ENCODE measurements around the gene ABCA12.

ABCA12 gene

DNA sequence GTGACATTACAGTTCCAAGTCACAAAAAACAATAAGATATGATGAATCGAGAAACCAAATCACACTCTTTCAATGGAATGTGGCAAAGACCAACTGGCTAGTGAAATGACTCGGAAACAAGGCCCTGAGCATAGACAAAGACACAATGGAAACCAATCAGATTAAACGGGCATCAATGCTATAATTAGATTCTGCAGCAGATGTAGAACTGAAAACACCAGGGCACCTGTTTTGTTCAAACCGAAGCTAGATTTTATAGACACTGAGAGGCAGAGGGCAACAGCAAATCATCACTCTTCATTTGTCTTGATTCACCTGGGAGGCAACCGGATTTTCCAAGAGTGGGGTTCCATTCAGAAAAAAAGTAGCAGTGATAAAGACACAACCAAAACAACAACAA, 236.1 kb downstream of the ABCA12 start:
- no peak for DNase-seq

DNA sequence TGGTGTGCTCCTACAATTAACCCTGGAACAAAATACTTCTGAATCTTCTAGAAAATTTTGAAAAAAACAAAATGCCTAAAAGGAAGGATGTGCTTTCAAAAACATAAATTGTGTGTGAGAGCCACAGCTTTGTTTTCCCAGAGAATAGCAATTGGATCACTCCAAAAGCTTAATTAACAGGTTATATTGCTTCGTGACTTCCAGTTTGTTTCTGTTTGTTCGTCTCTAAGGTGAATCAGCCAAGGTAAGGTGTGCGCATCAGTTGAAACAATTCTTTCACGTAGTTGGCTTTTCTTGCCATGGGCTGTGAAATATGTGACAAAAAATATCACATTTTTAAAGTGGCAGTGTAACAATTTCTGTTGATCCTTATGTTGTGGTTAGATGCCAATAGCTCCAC, 238.7 kb downstream of the ABCA12 start:
- no peak for DNase-seq

DNA sequence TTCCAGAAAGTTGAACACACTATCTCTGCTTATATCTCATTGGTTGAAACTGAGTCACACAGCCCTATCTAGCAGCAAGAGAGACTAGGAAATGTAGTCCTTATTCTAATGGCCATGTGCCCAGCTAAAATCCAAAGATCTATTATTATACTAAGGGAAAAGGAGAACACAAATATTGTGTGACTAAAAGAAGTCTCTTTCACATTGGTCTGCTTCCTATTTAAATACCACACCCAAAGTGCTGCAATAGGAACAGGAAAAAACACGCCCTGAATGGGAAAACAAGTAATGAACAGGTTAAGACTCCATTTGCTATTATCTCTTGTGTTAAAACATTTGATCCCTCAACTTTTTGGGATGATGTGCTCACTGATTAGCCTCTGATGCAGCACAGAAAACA, 242.2 kb downstream of the ABCA12 start:
- DNase-seq: no peak

DNA sequence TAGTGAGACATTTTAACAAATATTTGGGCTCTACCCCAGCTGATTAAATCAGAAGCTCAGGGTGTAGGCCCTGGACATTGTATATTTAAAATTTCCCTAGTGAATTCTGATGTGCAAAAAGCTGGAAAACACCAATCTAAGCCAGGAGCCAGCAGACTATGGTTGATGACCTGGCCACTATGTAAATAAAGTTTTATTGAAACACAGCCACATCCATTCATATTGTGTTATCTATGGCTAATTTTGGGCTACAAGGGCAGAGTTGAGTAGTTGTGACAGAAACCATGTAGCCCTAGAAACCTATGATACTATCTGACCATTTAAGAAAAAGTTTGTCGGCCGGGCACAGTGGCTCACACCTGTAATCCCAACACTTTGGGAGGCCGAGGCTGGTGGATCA, 243.0 kb downstream of the ABCA12 start:
- DNase-seq: no peak

GRCh38 chr2:214889301-214889700, 249.1 kb downstream of the ABCA12 start:
- DNase-seq: no peak

DNA sequence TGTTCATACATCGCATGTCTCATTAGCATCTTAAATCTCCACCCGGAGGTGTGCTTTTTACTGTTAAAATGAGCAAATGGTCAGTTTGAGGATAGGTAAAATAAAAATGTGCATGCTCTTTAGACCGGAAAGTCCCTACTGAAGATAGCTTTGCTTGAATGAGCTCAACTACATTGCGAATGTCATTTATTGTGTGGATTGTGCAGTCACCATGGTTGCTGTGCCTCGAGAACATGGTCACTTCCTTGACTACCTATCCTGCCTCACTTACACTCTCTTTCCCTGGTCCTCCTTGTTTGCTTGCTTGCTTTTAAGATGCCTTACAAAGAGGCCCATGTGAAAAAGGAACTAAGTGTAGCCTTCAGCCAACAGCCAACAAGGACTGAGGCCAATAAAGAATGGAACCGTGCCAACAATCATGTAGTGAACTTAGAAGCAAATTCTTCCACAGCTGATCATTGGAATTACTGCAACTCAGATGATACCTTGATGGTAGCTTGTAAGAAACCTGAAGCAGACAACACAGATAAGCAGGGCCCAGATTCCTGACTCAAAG, 256.7 kb downstream of the ABCA12 start:
- DNase-seq: no peak

All from activated effector memory CD4-positive, alpha-beta T cell treated with Interleukin-2 at 50 U/mL for 16 hours (primary cell).